T1000 (cell line): ENCODE measurements around the gene C16orf92.

Source experiments
- DNase-seq: peaks from one replicate; lab custom pipeline; 2025; ENCODE audit warnings: mixed read lengths; lab: John Stamatoyannopoulos, UW

Gene C16orf92

GRCh38 chr16:30022887-30023286, at the start of gene C16orf92:
C16orf92 (plus strand) TSS chr16:30023198; CDS start chr16:30023341, 143 bp downstream.
- DNase-seq, result no peak

GRCh38 chr16:29973384-29974246, 49.4 kb upstream of the C16orf92 start, which contains the start of gene TAOK2:
TAOK2 (plus strand) TSS chr16:29973868; CDS start chr16:29977773, 3,905 bp downstream.
- DNase-seq, result peak; percentile 99

GRCh38 chr16:29974291-29975133, 48.5 kb upstream of the C16orf92 start:
- no peak for DNase-seq

GRCh38 chr16:29975134-29975538, 47.9 kb upstream of the C16orf92 start:
- DNase-seq, result no peak

- DNase-seq, result no peak
Measured at GRCh38 chr16:29975811-29976511, 47.0 kb upstream of the C16orf92 start.

- DNase-seq, result no peak
Measured at GRCh38 chr16:29977063-29977825, 45.8 kb upstream of the C16orf92 start.

- no peak for DNase-seq
Measured at GRCh38 chr16:29978081-29978480, 44.9 kb upstream of the C16orf92 start.

GRCh38 chr16:29978564-29979270, 44.3 kb upstream of the C16orf92 start:
- no peak for DNase-seq

- DNase-seq, result no peak
Measured at GRCh38 chr16:29982560-29983419, 40.2 kb upstream of the C16orf92 start.

- no peak for DNase-seq
Measured at GRCh38 chr16:29983420-29984136, 39.4 kb upstream of the C16orf92 start.

- no peak for DNase-seq
Measured at GRCh38 chr16:29984137-29984763, 38.7 kb upstream of the C16orf92 start.

- DNase-seq, result no peak
Measured at GRCh38 chr16:29984764-29985147, 38.2 kb upstream of the C16orf92 start.

- DNase-seq, result no peak
Measured at GRCh38 chr16:29985271-29985811, 37.7 kb upstream of the C16orf92 start.

- no peak for DNase-seq
Measured at GRCh38 chr16:29986231-29986630, 36.8 kb upstream of the C16orf92 start.

- no peak for DNase-seq
Measured at GRCh38 chr16:29986931-29987330, 36.1 kb upstream of the C16orf92 start.

GRCh38 chr16:29987371-29988085, 35.5 kb upstream of the C16orf92 start:
- no peak for DNase-seq

GRCh38 chr16:29988346-29989075, 34.5 kb upstream of the C16orf92 start:
- DNase-seq, result no peak
